GM18508 (cell line): ENCODE measurements around the gene BEND5.
A peak's percentile ranks its signal among the peaks of the same experiment; 100 is the strongest.

ENCODE experiments used
- ATAC-seq: cut with Tn5 transposase; IDR thresholded peaks from one replicate; pipeline ENCODE4 v1.9.1; 2021; ENCODE audit warnings: moderate number of reproducible peaks; ENCODE audit not compliant: insufficient read depth, unreplicated experiment

Gene BEND5

GRCh38 chr1:48767975-48768510, 8.6 kb downstream of the BEND5 start:
- no peak for ATAC-seq

- no peak for ATAC-seq
Observed at GRCh38 chr1:48765335-48765734, 11.4 kb downstream of the BEND5 start.

- ATAC-seq: no peak
Observed at GRCh38 chr1:48761986-48762385, 14.7 kb downstream of the BEND5 start.

GRCh38 chr1:48761411-48761810, 15.3 kb downstream of the BEND5 start:
- ATAC-seq: no peak

GRCh38 chr1:48760857-48761256, 15.8 kb downstream of the BEND5 start:
- no peak for ATAC-seq

GRCh38 chr1:48758976-48759375, 17.7 kb downstream of the BEND5 start:
- ATAC-seq: no peak

GRCh38 chr1:48757363-48757762, 19.3 kb downstream of the BEND5 start:
- ATAC-seq: no peak

- ATAC-seq: no peak
Observed at GRCh38 chr1:48756683-48757316, 19.9 kb downstream of the BEND5 start.

- no peak for ATAC-seq
Observed at GRCh38 chr1:48753293-48753692, 23.4 kb downstream of the BEND5 start.

GRCh38 chr1:48750109-48750508, 26.6 kb downstream of the BEND5 start:
- peak; percentile 74 for ATAC-seq

- ATAC-seq: no peak
Observed at GRCh38 chr1:48749068-48749467, 27.6 kb downstream of the BEND5 start.

- no peak for ATAC-seq
Observed at GRCh38 chr1:48746906-48747305, 29.8 kb downstream of the BEND5 start.

- no peak for ATAC-seq
Observed at GRCh38 chr1:48744032-48744431, 32.7 kb downstream of the BEND5 start.

- no peak for ATAC-seq
Observed at GRCh38 chr1:48743480-48743879, 33.2 kb downstream of the BEND5 start.

- no peak for ATAC-seq
Observed at GRCh38 chr1:48741380-48741779, 35.3 kb downstream of the BEND5 start.

GRCh38 chr1:48740621-48741020, 36.1 kb downstream of the BEND5 start:
- no peak for ATAC-seq

GRCh38 chr1:48739091-48739490, 37.6 kb downstream of the BEND5 start:
- no peak for ATAC-seq

GRCh38 chr1:48738356-48738755, 38.3 kb downstream of the BEND5 start:
- ATAC-seq: no peak

- ATAC-seq: no peak
Observed at GRCh38 chr1:48735796-48736195, 40.9 kb downstream of the BEND5 start.

GRCh38 chr1:48730164-48730910, 46.4 kb downstream of the BEND5 start:
- peak; percentile 62 for ATAC-seq

- no peak for ATAC-seq
Observed at GRCh38 chr1:48728584-48728983, 48.1 kb downstream of the BEND5 start.
